ENCODE data around the gene CDK5RAP1. TPM values are rescaled to one million over a fixed set of nuclear protein-coding genes. Genes with fewer than 3 reads are reported as not detected.

CDK5RAP1 gene
- total and polyA plus RNA-seq, 12 donors, result 16.9 to 42.6 (median 23.3) TPM

DNA sequence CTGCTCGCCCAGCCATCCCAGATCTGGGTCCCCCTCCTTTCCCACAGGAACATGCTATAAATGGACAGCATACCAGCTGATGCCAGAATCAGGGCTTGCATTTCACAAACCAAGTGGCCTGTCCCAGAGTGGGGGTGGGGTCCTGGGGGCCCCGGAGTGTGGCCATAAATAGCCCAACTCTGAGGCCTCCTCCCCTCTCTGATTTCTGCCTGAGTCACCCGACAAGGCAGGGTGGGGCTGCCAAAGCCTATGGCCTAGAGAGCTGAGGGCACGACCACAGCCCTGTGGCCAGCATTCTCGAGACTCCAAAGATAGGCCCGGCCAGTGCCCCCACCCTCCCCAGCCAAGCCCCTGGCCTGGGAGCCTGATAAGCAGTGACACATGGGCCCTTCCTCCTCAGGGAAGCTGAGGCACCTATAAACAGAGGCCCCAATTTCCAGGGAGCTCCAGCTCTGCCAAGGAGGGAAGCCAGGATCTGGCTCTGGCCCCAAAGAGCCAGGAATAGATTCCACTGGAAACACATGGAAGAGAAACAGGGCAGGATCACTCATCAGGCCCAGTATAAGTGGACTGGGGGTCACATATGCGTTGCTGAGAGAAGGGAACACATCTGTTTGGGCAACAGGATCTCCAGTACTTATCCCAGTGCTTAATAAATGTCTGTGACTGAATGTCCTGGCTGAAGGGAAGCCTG is 22.0 kb upstream of the CDK5RAP1 start:
- peaks cover 18 to 97% (median 58%) of the 10 kb centered on the region in 9 donors for H3K4me1 ChIP-seq
- ATAC-seq (peak; percentile 81 to 91 (median 86)), DNase-seq (peak; percentile 77 to 87)
- H3K9me3 ChIP-seq, result no peaks in the 10 kb centered on the region
- whole genome bisulfite sequencing, 2 donors, result 39 to 44% methylated on average over 7 of the region's 7 CpGs
- intact Hi-C loops (cut with DNase I), result loop anchor here in 1 of 10 donors (1.0 kb wide), 1 partner anchor 19 kb away; no protein-coding TSS in a partner anchor
- no peaks in the 10 kb centered on the region for H3K27me3 ChIP-seq
- TF ChIP-seq, protein P1, sequence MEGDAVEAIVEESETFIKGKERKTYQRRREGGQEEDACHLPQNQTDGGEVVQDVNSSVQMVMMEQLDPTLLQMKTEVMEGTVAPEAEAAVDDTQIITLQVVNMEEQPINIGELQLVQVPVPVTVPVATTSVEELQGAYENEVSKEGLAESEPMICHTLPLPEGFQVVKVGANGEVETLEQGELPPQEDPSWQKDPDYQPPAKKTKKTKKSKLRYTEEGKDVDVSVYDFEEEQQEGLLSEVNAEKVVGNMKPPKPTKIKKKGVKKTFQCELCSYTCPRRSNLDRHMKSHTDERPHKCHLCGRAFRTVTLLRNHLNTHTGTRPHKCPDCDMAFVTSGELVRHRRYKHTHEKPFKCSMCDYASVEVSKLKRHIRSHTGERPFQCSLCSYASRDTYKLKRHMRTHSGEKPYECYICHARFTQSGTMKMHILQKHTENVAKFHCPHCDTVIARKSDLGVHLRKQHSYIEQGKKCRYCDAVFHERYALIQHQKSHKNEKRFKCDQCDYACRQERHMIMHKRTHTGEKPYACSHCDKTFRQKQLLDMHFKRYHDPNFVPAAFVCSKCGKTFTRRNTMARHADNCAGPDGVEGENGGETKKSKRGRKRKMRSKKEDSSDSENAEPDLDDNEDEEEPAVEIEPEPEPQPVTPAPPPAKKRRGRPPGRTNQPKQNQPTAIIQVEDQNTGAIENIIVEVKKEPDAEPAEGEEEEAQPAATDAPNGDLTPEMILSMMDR (IDR thresholded peaks at IDR 0.05), result no peak
- H3K27ac ChIP-seq, result peak overlapping the region; percentile 81 to 94 (median 90)
- no peak overlapping the region for H3K4me3 ChIP-seq
- H3K36me3 ChIP-seq, result peaks cover 0 to 13% (median 0%) of the 10 kb centered on the region in 9 donors

DNA sequence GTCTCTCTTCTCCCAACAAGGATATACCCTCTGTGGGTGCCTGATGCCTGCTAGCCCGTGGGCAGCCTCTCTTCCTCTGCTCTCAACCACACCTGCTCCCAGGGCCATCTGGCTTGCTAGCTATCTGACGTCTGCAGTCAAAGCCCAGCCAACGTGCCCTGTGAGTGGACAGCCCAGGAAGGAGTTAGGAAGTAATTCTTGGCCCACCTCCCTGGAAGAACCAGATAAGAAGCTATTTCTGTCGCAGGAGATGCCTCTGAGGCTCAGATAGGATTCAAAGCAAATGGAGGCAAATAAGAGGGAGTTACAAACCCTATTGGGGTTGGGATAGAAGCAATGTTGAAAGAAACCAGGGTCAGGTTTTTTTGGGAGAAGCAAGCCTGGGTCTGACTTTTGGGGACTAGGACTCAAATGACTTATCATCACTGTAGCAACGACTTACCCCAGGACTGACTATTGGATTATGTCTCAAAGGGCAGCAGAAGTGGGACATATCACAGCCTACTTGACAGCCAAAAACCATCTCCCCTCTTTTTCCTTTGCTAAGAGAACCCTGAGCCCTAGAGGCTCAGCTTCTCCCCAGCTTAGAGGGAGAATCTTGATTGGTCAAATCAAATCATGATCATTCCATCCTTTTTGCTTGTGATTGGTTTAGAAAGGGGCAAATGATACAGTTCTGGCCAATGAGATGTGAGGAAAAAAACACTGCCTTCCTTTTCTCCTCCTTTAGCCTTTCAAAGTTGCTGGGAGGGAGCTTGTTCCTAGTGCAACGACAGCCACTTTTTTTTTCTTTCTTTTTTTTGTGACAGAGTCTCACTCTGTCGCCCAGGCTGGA is 18.0 kb upstream of the CDK5RAP1 start:
- ATAC-seq (peak; percentile 63 to 80 (median 76)), DNase-seq (peak; percentile 80 to 91)
- Histone ChIP-seq H3K27me3 (no peaks in the 10 kb centered on the region), H3K36me3 (peaks cover 0 to 28% (median 0%) of the 10 kb centered on the region in 9 donors), H3K4me1 (peaks cover 18 to 89% (median 60%) of the 10 kb centered on the region in 9 donors), H3K27ac (peak overlapping the region; percentile 78 to 94 (median 88)), H3K9me3 (no peaks in the 10 kb centered on the region), H3K4me3 (no peak overlapping the region)
- intact Hi-C loops (cut with DNase I), result loop anchor here in 1 of 10 donors (2.0 kb wide), 1 partner anchor 23 kb away; the partner anchor contains the start of gene SNTA1
- TF ChIP-seq, protein P1 (IDR thresholded peaks at IDR 0.05), result no peak
- 15 to 21% methylated on average over 7 of the region's 7 CpGs for WGBS, 2 donors

DNA sequence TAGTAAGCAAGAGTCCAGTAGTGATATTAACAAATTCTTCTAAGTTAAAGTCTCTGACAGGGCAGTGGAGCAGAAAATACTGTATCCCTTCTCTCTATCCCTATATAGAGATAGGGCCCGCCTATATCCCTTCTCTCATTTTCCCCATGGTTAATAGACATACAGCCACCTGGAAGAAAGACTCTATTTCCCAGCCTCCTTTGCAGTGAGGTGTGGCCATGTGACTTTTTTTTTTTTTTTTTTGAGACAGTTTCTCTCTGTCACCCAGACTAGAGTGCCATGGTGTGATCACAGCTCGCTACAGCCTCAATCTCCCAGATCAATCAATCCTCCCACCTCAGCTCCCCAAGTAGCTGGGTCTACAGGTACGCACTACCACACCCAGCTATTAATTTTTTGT is 16.7 kb upstream of the CDK5RAP1 start:
- TF ChIP-seq, protein P1 (IDR thresholded peaks at IDR 0.05), result no peak

GRCh38 chr20:33415948-33416347 is 14.6 kb upstream of the CDK5RAP1 start:
- intact Hi-C loops (cut with DNase I), result loop anchor here in 2 of 10 donors (1.0 kb wide), 2 partner anchors 27 to 28 kb away; partner anchors contain the start of gene SNTA1 (in 1 of the 2)
- Histone ChIP-seq H3K27me3 (no peaks in the 10 kb centered on the region), H3K4me1 (peaks cover 11 to 57% (median 35%) of the 10 kb centered on the region in 9 donors), H3K36me3 (peaks cover 0 to 59% (median 19%) of the 10 kb centered on the region in 9 donors), H3K27ac (peak overlapping the region in 4 of 10 donors; percentile 24 to 53 (median 34)), H3K9me3 (no peaks in the 10 kb centered on the region), H3K4me3 (no peak overlapping the region)
- TF ChIP-seq, protein P1 (IDR thresholded peaks at IDR 0.05), result peak; percentile 20 to 65 (median 48)
- DNase-seq, result peak in 1 of 2 donors; percentile 58
- WGBS, 2 donors, result 27 to 30% methylated on average over 8 of the region's 8 CpGs
- peak in 7 of 8 donors; percentile 18 to 54 (median 40) for ATAC-seq

More for the DNA sequence above, 16.7 kb upstream of the CDK5RAP1 start:
- intact Hi-C loops (cut with DNase I), result loop anchor here in 1 of 10 donors (2.0 kb wide), 1 partner anchor 25 kb away; the partner anchor contains the start of gene SNTA1
- H3K27me3 ChIP-seq, result no peaks in the 10 kb centered on the region
- ATAC-seq, result no peak
- H3K9me3 ChIP-seq, result no peaks in the 10 kb centered on the region
- peak overlapping the region in 8 of 10 donors; percentile 70 to 94 (median 90) for H3K27ac ChIP-seq
- 87 to 92% methylated on average over 3 of the region's 3 CpGs for WGBS, 2 donors
- DNase-seq, result no peak
- peaks cover 0 to 38% (median 4%) of the 10 kb centered on the region in 9 donors for H3K36me3 ChIP-seq
- peaks cover 13 to 76% (median 51%) of the 10 kb centered on the region in 9 donors for H3K4me1 ChIP-seq
- no peak overlapping the region for H3K4me3 ChIP-seq

Data from heart right ventricle (tissue), 16 donors.